GM23338 (cell line): ENCODE results near the gene PPFIBP2.

Source experiments
- CREB1 ChIP-seq: fragments of 250-450 bp; sonication (Bioruptor Pico); IDR thresholded peaks from 2 replicates; pipeline ENCODE4 v1.5.0; 2020; ENCODE audit warnings: low read depth, mild to moderate bottlenecking, moderate library complexity
- EZH2 ChIP-seq: fragments of 200-600 bp; sonication (generic); IDR thresholded peaks from one replicate; pipeline ENCODE4 v1.8.0; 2017; ENCODE audit warnings: antibody characterized with exemption, mild to moderate bottlenecking, low read depth; ENCODE audit not compliant: unreplicated experiment
- JUNB ChIP-seq: IDR thresholded peaks from one replicate; pipeline ENCODE4 v1.6.1; 2016; ENCODE audit warnings: antibody characterized with exemption; ENCODE audit not compliant: unreplicated experiment
- POLR2AphosphoS5 ChIP-seq: IDR thresholded peaks from 2 replicates; pipeline ENCODE4 v1.6.1; 2016; ENCODE audit warnings: antibody characterized with exemption, low read depth
- TF ChIP-seq, protein P1 (sequence below), 2 experiments: fragments of 200-600 bp in 1 of 2; sonication (generic) in 1 of 2; conservative IDR thresholded peaks; 2 replicates each; pipeline versions ENCODE4 v1.5.1 to v1.6.1; 2016 to 2017; ENCODE audit warnings: antibody characterized with exemption in 2 of 2, low read depth in 2 of 2, mild to moderate bottlenecking in 2 of 2, moderate library complexity in 1 of 2
- TF ChIP-seq, protein P2 (sequence below): IDR thresholded peaks from one replicate; pipeline ENCODE4 v1.6.1; 2018; ENCODE audit warnings: antibody characterized with exemption; ENCODE audit not compliant: unreplicated experiment

DNA sequence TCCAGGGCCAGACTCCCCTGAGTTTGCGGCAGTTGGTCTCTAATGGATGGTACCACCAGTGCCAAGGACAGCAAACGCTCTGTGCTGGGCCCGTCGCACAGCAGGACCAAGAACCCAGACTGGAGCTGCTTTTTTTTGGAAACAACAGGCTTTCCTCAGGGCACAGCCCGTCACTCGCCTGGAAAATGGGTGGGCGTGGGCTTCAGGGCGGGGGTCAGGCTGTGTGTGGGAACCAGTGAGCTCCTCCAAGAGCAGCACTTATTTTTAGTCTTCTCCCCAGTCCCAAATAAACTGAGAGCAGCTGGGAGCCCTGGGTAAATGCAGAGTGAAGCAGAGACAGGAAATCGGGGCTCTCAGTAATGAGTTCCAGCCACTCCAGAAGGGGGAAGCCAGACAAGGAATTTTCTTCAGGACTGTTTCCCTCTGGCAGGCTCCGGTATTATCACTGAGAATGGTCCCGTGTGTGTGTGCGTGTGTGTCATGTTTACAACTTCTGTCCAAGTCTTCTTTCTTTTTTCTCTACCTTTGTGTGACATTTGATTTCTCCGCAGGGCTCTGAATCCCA is 63.0 kb downstream of the PPFIBP2 start:
- TF ChIP-seq, protein P1, sequence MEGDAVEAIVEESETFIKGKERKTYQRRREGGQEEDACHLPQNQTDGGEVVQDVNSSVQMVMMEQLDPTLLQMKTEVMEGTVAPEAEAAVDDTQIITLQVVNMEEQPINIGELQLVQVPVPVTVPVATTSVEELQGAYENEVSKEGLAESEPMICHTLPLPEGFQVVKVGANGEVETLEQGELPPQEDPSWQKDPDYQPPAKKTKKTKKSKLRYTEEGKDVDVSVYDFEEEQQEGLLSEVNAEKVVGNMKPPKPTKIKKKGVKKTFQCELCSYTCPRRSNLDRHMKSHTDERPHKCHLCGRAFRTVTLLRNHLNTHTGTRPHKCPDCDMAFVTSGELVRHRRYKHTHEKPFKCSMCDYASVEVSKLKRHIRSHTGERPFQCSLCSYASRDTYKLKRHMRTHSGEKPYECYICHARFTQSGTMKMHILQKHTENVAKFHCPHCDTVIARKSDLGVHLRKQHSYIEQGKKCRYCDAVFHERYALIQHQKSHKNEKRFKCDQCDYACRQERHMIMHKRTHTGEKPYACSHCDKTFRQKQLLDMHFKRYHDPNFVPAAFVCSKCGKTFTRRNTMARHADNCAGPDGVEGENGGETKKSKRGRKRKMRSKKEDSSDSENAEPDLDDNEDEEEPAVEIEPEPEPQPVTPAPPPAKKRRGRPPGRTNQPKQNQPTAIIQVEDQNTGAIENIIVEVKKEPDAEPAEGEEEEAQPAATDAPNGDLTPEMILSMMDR (conservative IDR thresholded peaks at IDR 0.05; ENCODE audit: low read depth in 2 of 2) = no peak
- TF ChIP-seq, protein P2, sequence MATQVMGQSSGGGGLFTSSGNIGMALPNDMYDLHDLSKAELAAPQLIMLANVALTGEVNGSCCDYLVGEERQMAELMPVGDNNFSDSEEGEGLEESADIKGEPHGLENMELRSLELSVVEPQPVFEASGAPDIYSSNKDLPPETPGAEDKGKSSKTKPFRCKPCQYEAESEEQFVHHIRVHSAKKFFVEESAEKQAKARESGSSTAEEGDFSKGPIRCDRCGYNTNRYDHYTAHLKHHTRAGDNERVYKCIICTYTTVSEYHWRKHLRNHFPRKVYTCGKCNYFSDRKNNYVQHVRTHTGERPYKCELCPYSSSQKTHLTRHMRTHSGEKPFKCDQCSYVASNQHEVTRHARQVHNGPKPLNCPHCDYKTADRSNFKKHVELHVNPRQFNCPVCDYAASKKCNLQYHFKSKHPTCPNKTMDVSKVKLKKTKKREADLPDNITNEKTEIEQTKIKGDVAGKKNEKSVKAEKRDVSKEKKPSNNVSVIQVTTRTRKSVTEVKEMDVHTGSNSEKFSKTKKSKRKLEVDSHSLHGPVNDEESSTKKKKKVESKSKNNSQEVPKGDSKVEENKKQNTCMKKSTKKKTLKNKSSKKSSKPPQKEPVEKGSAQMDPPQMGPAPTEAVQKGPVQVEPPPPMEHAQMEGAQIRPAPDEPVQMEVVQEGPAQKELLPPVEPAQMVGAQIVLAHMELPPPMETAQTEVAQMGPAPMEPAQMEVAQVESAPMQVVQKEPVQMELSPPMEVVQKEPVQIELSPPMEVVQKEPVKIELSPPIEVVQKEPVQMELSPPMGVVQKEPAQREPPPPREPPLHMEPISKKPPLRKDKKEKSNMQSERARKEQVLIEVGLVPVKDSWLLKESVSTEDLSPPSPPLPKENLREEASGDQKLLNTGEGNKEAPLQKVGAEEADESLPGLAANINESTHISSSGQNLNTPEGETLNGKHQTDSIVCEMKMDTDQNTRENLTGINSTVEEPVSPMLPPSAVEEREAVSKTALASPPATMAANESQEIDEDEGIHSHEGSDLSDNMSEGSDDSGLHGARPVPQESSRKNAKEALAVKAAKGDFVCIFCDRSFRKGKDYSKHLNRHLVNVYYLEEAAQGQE = no peak
- no peak for TF ChIP-seq EZH2
- TF ChIP-seq CREB1 (CRISPR knock-in tag) = no peak
- no peak for TF ChIP-seq POLR2AphosphoS5
- TF ChIP-seq JUNB = no peak
